Measurements from ENCODE around the gene USP25.

USP25 gene

DNA sequence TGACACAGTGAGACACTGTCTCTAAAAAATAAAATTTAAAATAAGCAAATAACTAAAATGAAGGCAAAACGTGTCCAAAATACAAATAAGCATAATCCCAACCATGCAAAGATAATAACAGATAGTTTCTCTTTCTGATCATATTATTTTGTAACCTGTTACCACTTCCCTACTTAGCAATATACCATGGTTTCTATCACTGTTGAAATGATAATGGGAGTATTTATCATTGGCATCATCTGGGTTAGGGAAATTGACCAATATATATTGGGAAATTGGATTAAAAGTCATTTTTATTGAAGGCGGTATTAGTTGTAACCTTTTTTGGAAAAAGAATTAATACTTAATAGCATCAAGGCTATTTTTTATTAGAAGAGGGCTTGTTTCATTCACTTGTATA is 47.0 kb downstream of the USP25 start:
- no peak for DNase-seq (ENCODE audit: low read depth)
- no peak overlapping the region for H3K4me3 ChIP-seq (ENCODE audit: low read depth, low read length)
- TF ChIP-seq CTCF (IDR thresholded peaks at IDR 0.05; ENCODE audit: low read depth, low read length, missing control alignments), result no peak

GRCh38 chr21:15781986-15782385 is 52.2 kb downstream of the USP25 start:
- TF ChIP-seq CTCF (IDR thresholded peaks at IDR 0.05; ENCODE audit: low read depth, low read length, missing control alignments), result no peak
- H3K4me3 ChIP-seq (ENCODE audit: low read depth, low read length), result no peak overlapping the region
- DNase-seq (ENCODE audit: low read depth), result no peak

DNA sequence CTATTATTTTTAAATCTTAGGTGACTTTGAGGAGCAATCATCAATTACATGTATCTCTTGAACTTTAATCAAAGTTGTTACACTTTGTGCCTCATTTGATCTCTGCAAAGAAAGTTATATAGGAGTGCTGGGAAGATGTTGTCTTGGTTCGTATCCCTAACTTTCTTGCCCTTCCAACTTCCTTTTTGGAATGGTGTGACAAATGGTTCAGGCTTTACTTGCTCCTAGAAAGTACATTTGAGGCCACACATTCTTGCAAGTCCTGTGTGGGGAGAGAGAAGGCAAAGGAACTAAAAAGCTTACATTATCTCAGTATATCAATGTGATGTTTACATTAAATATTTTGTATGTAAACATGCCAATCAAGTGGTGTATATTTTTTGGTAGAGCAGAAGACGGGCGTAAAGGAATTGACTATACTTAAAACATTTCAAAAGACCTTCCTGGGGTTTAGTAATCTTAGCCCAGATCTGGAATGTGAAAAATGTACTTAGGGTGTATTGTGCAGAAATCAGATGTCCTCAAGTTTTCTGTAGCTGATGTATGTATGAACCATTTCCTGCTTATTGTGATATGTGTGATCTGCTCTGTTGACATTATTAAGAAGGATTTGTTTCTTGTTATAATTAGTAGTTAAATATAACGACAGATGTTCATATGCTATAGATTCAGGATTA is 59.2 kb downstream of the USP25 start:
- TF ChIP-seq CTCF (IDR thresholded peaks at IDR 0.05; ENCODE audit: low read depth, low read length, missing control alignments), result no peak
- no peak for DNase-seq (ENCODE audit: low read depth)
- H3K4me3 ChIP-seq (ENCODE audit: low read depth, low read length), result no peak overlapping the region

DNA sequence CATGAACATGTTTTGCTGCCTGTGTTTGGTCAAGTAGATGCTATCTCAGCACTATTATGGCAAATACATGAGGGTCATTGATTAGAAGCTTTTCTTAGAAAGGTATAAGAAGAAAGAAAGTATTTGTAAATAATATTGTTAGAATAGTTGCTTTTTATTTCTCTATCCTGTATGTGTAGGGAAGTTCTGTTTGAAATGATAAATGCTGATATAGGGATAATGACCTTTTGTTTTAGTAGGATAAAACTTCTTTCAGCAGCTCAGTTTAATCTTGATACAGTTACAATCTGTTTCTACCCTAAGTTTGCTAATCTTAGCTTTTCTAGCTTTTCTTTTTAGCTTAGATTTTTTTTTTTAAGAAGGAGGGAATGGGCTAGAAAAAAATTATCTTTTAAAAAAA is 63.3 kb downstream of the USP25 start:
- no peak for DNase-seq (ENCODE audit: low read depth)
- no peak overlapping the region for H3K4me3 ChIP-seq (ENCODE audit: low read depth, low read length)
- TF ChIP-seq CTCF (IDR thresholded peaks at IDR 0.05; ENCODE audit: low read depth, low read length, missing control alignments), result no peak

DNA sequence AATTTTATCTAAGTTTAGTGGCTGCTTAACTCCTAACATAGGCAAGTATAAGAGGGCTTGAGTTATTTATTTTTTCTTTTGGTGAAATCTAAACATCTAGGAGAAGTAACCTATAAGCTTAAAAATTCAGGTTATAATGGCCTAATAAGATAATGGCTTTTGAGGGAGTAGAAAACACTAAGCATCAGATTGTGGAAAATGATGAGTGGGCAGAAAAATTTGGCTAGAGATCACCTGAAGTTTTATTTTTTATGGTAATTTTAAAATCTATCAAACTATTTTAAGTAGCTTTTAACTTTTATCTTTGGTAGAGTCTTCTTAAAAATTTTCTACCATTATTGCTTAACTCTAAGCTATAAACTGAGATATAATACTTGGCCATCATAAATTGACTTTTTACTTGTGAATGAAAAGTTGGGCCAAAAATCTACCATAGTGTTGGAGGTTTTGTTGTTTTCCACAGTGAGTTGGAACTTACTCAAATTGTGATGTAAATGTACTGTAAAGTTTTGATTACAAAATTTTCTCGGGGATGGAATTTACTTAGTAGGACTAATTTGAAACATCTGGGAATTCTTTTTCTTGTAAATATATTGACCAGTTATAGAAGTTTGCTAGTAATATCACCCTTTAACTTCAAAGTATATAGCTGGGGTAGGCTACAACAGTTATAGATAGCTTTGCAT is 63.9 kb downstream of the USP25 start:
- H3K4me3 ChIP-seq (ENCODE audit: low read depth, low read length), result no peak overlapping the region
- TF ChIP-seq CTCF (IDR thresholded peaks at IDR 0.05; ENCODE audit: low read depth, low read length, missing control alignments), result no peak
- DNase-seq (ENCODE audit: low read depth), result no peak

DNA sequence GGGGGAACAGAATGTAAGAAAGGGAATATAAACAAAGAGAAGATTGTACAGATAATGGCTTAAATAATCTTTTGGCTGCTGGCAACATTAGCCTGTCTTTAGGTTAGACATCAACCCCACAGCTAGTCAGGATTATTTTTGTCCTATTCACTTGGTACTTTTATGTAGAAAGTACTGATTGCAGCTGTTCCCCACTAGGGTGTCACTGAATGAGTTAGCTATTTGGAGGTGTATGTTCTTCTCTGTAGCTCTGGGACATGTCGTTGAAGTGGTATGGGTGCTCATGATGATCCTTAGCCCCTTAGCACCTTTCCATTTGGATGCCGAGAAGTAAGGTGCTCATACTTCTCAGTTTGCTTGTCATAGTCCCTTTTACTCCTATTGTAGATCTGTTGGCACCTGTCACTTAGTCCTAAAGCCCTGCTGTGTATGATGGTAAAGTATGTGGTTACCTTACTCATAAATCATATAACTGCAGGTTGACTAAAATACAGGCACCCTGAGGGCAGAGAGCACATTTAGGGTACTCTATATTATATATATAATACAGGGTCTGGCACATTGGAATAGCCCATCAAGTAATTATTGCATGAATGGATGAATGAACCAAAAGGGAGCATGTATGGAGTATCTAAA is 64.6 kb downstream of the USP25 start:
- DNase-seq (ENCODE audit: low read depth), result no peak
- no peak for TF ChIP-seq CTCF (IDR thresholded peaks at IDR 0.05; ENCODE audit: low read depth, low read length, missing control alignments)

More for the DNA sequence above, 64.6 kb downstream of the USP25 start:
- H3K4me3 ChIP-seq (ENCODE audit: low read depth, low read length), result no peak overlapping the region
